PC-9 (cell line): ENCODE results near the gene DBH.

Experiments used
- CTCF ChIP-seq: fragments of 200-600 bp; sonication (generic); conservative IDR thresholded peaks from 2 replicates; pipeline ENCODE4 v1.6.1; 2017; ENCODE audit warnings: mixed run types, antibody characterized with exemption, mild to moderate bottlenecking, moderate library complexity
- EZH2 ChIP-seq: fragments of 200-600 bp; sonication (generic); IDR thresholded peaks from 2 replicates; pipeline ENCODE4 v1.8.0; 2017; ENCODE audit warnings: antibody characterized with exemption, low read depth

GRCh38 chr9:133635533-133636531 is at the start of gene DBH:
- TF ChIP-seq EZH2 = no peak
- TF ChIP-seq CTCF = no peak
